ENCODE results near the gene SEC31A.

SEC31A gene

DNA sequence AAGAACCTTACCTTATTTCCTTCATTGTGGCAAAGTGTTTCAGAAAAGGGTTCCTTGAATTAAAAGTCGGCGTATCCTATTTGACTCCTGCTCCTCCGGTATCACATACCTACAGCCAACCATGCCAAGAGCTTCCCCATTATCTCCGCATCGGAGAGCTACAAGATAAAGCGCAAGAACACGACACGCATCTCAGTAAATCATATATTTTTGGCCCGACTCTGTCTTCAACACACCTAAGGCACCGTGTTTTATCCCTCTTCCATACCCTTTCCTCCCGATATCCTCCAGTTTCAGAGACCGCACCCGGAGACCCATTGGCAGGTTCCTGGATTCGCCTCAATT lies 9.1 kb upstream of the SEC31A start:
- Histone ChIP-seq H3K27ac (ENCODE audit: low read depth, low read length, poor library complexity, severe bottlenecking) (peak overlapping the region; percentile 92), H3K4me2 (ENCODE audit: low read length) (peak overlapping the region; percentile 96), H3K27me3 (ENCODE audit: insufficient read depth, low read length) (no peaks in the 10 kb centered on the region), H3K4me1 (ENCODE audit: insufficient read depth, low read length, severe bottlenecking) (peaks cover 45% of the 10 kb centered on the region), H3K9me2 (ENCODE audit: low read depth, low read length) (no peaks in the 10 kb centered on the region), H3K9ac (ENCODE audit: low read length) (peak overlapping the region; percentile 97), H3K79me2 (ENCODE audit: insufficient read depth, low read length) (peaks cover 46% of the 10 kb centered on the region), H4K20me1 (ENCODE audit: insufficient read depth, low read length) (no peaks in the 10 kb centered on the region), H3F3A (ENCODE audit: insufficient read depth, low read length) (no peaks in the 10 kb centered on the region), H3K36me3 (ENCODE audit: insufficient read depth, low read length) (peaks cover 32% of the 10 kb centered on the region), H3K9me3 (ENCODE audit: low read length) (no peaks in the 10 kb centered on the region), H3K4me3 (ENCODE audit: low read depth, low read length, poor library complexity, severe bottlenecking) (peak overlapping the region; percentile 87), H2AFZ (ENCODE audit: low read length) (no peak overlapping the region)
- no peak for TF ChIP-seq EZH2 (IDR thresholded peaks at IDR 0.05; ENCODE audit: borderline replicate concordance, low read length)
- TF ChIP-seq, protein P1, sequence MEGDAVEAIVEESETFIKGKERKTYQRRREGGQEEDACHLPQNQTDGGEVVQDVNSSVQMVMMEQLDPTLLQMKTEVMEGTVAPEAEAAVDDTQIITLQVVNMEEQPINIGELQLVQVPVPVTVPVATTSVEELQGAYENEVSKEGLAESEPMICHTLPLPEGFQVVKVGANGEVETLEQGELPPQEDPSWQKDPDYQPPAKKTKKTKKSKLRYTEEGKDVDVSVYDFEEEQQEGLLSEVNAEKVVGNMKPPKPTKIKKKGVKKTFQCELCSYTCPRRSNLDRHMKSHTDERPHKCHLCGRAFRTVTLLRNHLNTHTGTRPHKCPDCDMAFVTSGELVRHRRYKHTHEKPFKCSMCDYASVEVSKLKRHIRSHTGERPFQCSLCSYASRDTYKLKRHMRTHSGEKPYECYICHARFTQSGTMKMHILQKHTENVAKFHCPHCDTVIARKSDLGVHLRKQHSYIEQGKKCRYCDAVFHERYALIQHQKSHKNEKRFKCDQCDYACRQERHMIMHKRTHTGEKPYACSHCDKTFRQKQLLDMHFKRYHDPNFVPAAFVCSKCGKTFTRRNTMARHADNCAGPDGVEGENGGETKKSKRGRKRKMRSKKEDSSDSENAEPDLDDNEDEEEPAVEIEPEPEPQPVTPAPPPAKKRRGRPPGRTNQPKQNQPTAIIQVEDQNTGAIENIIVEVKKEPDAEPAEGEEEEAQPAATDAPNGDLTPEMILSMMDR (IDR thresholded peaks at IDR 0.05; ENCODE audit: low read length), result peak; percentile 9; the same call in 1 of the 2 replicates

- Histone ChIP-seq H3K79me2 (ENCODE audit: insufficient read depth, low read length) (peaks cover 46% of the 10 kb centered on the region), H3K27ac (ENCODE audit: low read depth, low read length, poor library complexity, severe bottlenecking) (peak overlapping the region; percentile 92), H3K9me3 (ENCODE audit: low read length) (no peaks in the 10 kb centered on the region), H3K4me2 (ENCODE audit: low read length) (peak overlapping the region; percentile 96), H3K4me1 (ENCODE audit: insufficient read depth, low read length, severe bottlenecking) (peaks cover 44% of the 10 kb centered on the region), H4K20me1 (ENCODE audit: insufficient read depth, low read length) (no peaks in the 10 kb centered on the region), H3K36me3 (ENCODE audit: insufficient read depth, low read length) (peaks cover 38% of the 10 kb centered on the region), H3K9me2 (ENCODE audit: low read depth, low read length) (no peaks in the 10 kb centered on the region), H2AFZ (ENCODE audit: low read length) (no peak overlapping the region), H3F3A (ENCODE audit: insufficient read depth, low read length) (no peaks in the 10 kb centered on the region), H3K27me3 (ENCODE audit: insufficient read depth, low read length) (no peaks in the 10 kb centered on the region), H3K9ac (ENCODE audit: low read length) (peak overlapping the region; percentile 97), H3K4me3 (ENCODE audit: low read depth, low read length, poor library complexity, severe bottlenecking) (peak overlapping the region; percentile 87)
- TF ChIP-seq, protein P1 (IDR thresholded peaks at IDR 0.05; ENCODE audit: low read length), result no peak
- no peak for TF ChIP-seq EZH2 (IDR thresholded peaks at IDR 0.05; ENCODE audit: borderline replicate concordance, low read length)
Observed at GRCh38 chr4:82899374-82900065, 8.6 kb upstream of the SEC31A start.

- Histone ChIP-seq H2AFZ (ENCODE audit: low read length) (no peak overlapping the region), H3K27me3 (ENCODE audit: insufficient read depth, low read length) (no peaks in the 10 kb centered on the region), H3K27ac (ENCODE audit: low read depth, low read length, poor library complexity, severe bottlenecking) (peak overlapping the region; percentile 92), H3K36me3 (ENCODE audit: insufficient read depth, low read length) (peaks cover 47% of the 10 kb centered on the region), H3K9ac (ENCODE audit: low read length) (peak overlapping the region; percentile 97), H4K20me1 (ENCODE audit: insufficient read depth, low read length) (no peaks in the 10 kb centered on the region), H3K79me2 (ENCODE audit: insufficient read depth, low read length) (peaks cover 46% of the 10 kb centered on the region), H3K4me1 (ENCODE audit: insufficient read depth, low read length, severe bottlenecking) (peaks cover 42% of the 10 kb centered on the region), H3F3A (ENCODE audit: insufficient read depth, low read length) (no peaks in the 10 kb centered on the region), H3K9me3 (ENCODE audit: low read length) (no peaks in the 10 kb centered on the region), H3K4me3 (ENCODE audit: low read depth, low read length, poor library complexity, severe bottlenecking) (peak overlapping the region; percentile 87), H3K4me2 (ENCODE audit: low read length) (peak overlapping the region; percentile 96), H3K9me2 (ENCODE audit: low read depth, low read length) (no peaks in the 10 kb centered on the region)
- TF ChIP-seq EZH2 (IDR thresholded peaks at IDR 0.05; ENCODE audit: borderline replicate concordance, low read length), result no peak
- TF ChIP-seq, protein P1 (IDR thresholded peaks at IDR 0.05; ENCODE audit: low read length), result peak; percentile 72
Observed at GRCh38 chr4:82898322-82899243, 7.6 kb upstream of the SEC31A start.

Data from OCI-LY1 (cell line).